Measurements from ENCODE around the gene ACY1. TPM values are rescaled to one million over a fixed set of nuclear protein-coding genes. Genes with fewer than 3 reads are reported as not detected.
A peak's percentile ranks its signal among the peaks of the same experiment; 100 is the strongest.

ACY1 gene
- total RNA-seq, 4 donors from 2014 or later = 10.6 to 21.4 (median 19.5) TPM

DNA sequence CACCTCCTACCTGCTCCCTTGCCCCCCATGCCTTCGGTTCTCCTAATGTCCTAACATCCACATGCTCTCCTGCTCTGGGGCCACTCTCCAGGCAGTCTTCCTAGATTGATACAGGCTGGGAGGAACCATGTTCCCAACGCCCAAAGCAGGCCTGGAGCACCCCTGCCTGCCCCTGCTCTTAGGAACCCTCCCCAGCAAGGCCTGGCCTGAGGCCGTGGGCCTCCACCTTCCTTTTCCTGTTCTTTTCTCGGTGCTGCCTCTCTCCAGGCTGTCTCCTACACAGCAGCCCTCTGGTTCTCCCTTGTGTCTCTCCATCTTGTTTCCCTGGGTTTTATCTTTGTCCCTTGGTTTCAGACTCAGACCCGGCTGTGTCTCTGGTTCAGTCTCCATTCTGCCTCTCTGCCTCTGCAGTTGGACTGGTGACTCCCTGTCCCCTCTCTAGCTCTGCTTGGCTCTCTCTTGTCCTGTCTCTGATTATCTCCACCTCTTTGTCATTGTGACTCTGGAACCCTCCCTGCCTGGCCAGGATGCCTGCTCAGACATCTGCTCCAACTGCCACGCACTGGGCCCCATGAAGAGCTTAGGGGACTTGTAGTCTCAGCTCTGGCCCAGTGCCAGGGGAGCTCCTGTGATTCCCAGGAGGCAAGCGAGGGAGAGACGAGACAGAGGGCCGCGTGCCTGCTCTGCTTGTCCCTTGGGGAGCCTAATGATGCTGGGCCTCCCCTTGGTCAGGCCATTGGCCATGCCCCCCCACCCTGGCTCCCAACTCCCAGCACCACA, 38.3 kb downstream of the ACY1 start:
- no peak for ATAC-seq
- Histone ChIP-seq H3K27ac (peak overlapping the region in 3 of 4 donors; percentile 73 to 81 (median 74)), H3K9me3 (no peaks in the 10 kb centered on the region), H3K4me3 (no peak overlapping the region), H3K27me3 (no peaks in the 10 kb centered on the region), H3K36me3 (no peaks in the 10 kb centered on the region), H3K4me1 (peaks cover 0 to 92% (median 41%) of the 10 kb centered on the region in 3 donors)
- 70 to 83% methylated on average over 5 of the region's 10 CpGs for WGBS, 2 donors (ENCODE audit: low coverage in 1 of 2)
- TF ChIP-seq EP300 (IDR thresholded peaks at IDR 0.05) (no peak), POLR2AphosphoS5 (IDR thresholded peaks at IDR 0.05) (no peak), POLR2A (IDR thresholded peaks at IDR 0.05) (no peak)
- TF ChIP-seq, protein P1, sequence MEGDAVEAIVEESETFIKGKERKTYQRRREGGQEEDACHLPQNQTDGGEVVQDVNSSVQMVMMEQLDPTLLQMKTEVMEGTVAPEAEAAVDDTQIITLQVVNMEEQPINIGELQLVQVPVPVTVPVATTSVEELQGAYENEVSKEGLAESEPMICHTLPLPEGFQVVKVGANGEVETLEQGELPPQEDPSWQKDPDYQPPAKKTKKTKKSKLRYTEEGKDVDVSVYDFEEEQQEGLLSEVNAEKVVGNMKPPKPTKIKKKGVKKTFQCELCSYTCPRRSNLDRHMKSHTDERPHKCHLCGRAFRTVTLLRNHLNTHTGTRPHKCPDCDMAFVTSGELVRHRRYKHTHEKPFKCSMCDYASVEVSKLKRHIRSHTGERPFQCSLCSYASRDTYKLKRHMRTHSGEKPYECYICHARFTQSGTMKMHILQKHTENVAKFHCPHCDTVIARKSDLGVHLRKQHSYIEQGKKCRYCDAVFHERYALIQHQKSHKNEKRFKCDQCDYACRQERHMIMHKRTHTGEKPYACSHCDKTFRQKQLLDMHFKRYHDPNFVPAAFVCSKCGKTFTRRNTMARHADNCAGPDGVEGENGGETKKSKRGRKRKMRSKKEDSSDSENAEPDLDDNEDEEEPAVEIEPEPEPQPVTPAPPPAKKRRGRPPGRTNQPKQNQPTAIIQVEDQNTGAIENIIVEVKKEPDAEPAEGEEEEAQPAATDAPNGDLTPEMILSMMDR (IDR thresholded peaks at IDR 0.05) = no peak

DNA sequence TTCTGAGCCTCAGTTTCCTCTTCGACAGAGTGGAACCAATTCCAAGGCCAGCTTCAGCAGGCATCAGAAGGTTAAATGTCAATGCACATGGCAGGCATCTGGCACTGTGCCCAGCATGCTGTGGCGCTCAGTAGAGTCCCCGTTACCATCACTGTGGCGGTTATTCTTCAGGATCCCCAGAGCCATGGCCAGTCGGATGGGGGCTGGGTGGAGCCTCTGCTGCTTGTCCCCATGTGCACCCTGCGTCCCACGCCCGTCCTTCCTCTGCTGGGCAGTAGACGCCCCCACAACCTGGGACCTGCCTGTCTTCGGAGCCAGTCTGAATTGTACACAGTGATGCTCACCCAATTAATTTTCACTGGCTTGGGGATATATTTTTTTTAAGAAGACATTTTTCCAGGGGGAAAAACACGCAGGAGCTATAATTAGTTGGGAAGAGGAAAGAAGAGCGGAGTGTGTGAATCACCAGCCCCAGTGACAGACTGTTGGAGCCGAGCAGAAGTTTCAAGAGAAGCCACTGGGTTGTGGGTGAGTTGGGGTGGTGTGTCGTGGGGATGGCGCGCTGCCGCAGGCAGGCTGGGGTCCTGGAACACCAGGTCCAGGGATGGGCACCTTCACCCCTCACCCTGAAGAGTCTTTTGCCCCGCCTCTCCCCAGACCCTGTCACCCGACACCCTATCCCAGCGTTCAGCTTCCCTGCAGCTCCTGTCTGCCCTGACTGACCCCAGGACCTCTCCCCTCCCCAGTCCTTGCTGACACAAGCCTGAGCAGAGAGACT, 39.2 kb downstream of the ACY1 start:
- H3K4me1 ChIP-seq = peaks cover 0 to 84% (median 41%) of the 10 kb centered on the region in 3 donors
- ATAC-seq = peak; percentile 40
- H3K27me3 ChIP-seq = no peaks in the 10 kb centered on the region
- no peaks in the 10 kb centered on the region for H3K9me3 ChIP-seq
- WGBS, 2 donors (ENCODE audit: low coverage in 1 of 2) = 30 to 60% methylated on average over 2 to 3 of the region's 20 CpGs
- TF ChIP-seq POLR2AphosphoS5 (IDR thresholded peaks at IDR 0.05) (peak; percentile 10), EP300 (IDR thresholded peaks at IDR 0.05) (no peak)
- peak overlapping the region in 3 of 4 donors; percentile 73 to 81 (median 74) for H3K27ac ChIP-seq
- H3K4me3 ChIP-seq = peak overlapping the region in 1 of 2 donors; percentile 12
- H3K36me3 ChIP-seq = no peaks in the 10 kb centered on the region

DNA sequence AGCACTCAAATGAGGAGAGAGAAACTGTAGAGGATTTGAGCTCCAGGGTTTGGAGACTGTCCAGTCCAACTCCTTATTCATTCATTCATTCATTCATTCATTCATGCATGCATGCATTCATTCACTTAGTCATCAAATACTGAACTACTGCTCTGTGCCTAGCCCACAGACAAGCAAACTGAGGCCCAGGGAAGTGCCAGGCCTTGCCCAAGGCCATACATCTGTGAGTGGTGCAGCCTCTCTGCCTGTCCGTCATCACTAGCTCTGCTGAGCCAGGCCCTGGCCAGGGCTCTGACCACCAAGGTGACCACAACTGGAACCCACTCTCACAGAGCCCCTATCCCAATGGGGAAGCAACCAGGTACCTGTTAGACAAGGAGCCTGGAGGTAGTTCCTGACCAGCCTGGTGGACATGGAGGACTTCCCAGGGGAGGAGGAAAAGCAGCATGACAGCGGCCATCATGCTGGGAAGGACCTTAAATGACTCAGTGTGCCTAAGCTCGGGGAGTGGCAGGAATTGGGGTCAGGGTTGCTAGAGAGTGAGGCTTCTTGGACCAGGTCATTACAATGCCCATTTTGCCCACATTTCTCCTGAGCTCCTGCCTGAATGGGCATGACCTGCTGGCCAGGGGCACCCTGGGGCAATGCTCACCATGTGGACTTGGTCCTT, 39.9 kb downstream of the ACY1 start:
- H3K9me3 ChIP-seq = no peaks in the 10 kb centered on the region
- TF ChIP-seq EP300 (IDR thresholded peaks at IDR 0.05) (no peak), POLR2A (IDR thresholded peaks at IDR 0.05) (no peak), POLR2AphosphoS5 (IDR thresholded peaks at IDR 0.05) (no peak)
- TF ChIP-seq, protein P1 (IDR thresholded peaks at IDR 0.05) = no peak
- no CpG with 5 or more reads among the region's 3 CpGs for whole genome bisulfite sequencing, 2 donors (ENCODE audit: low coverage in 1 of 2)
- no peaks in the 10 kb centered on the region for H3K36me3 ChIP-seq
- H3K4me1 ChIP-seq = peaks cover 0 to 80% (median 41%) of the 10 kb centered on the region in 3 donors
- peak overlapping the region in 1 of 2 donors; percentile 12 for H3K4me3 ChIP-seq
- no peak for ATAC-seq
- H3K27ac ChIP-seq = peak overlapping the region in 3 of 4 donors; percentile 73 to 81 (median 74)
- H3K27me3 ChIP-seq = no peaks in the 10 kb centered on the region

DNA sequence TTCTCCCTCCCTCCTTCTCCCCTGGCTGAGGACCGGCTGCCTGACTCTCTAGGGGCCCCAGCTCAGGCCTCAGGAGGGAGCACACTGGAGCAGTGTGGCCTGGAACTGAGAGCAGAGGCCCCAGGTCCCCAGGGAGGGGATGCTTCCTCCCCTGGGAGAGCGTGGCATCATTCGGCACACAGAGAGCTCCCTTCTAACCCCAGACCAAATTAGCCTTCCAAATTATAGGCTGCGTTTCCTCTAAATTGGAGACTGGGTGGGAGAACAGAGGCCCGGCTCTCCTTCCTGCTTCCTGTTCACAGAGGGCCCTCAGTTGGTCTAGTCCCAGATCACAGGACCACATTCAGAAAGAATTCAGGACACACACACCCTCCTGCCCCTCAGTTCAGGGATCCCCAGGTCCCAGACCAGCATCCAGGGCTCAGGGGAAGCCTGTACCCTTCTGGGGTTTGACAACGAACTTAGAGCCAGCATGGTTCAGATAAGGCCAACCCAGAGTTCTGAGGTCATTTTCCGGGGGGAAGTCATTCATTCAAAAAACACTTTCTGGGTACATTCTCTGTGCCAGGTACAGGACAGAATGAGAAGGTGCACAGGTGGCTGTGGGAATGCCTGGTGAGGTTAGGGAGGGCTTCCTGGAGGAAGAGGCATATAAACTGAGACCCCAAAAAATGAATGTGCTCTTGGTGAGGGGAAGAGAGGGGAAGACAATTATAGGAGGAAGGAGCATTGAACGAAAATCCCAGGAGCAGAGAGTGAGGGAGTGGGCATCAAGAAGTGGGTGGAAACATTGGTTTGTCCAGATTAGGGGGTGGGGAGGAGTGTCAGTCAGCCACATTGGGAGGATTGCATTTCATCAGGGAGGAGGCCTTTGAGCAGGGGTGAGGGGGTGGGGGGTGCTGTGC, 40.8 kb downstream of the ACY1 start:
- H3K4me1 ChIP-seq = peaks cover 0 to 74% (median 40%) of the 10 kb centered on the region in 3 donors
- no peaks in the 10 kb centered on the region for H3K27me3 ChIP-seq
- no peak for ATAC-seq
- H3K27ac ChIP-seq = peak overlapping the region in 3 of 4 donors; percentile 23 to 74 (median 73)
- H3K9me3 ChIP-seq = no peaks in the 10 kb centered on the region
- H3K4me3 ChIP-seq = peak overlapping the region in 1 of 2 donors; percentile 1
- H3K36me3 ChIP-seq = no peaks in the 10 kb centered on the region
- TF ChIP-seq EP300 (IDR thresholded peaks at IDR 0.05) (no peak), POLR2A (IDR thresholded peaks at IDR 0.05) (no peak), POLR2AphosphoS5 (IDR thresholded peaks at IDR 0.05) (no peak)
- TF ChIP-seq, protein P1 (IDR thresholded peaks at IDR 0.05) = no peak
- 83 to 90% methylated on average over 1 to 2 of the region's 8 CpGs for WGBS, 2 donors (ENCODE audit: low coverage in 1 of 2)
